Heart left ventricle (tissue), 16 donors: Measurements from ENCODE around the gene ABCB1. TPM values are rescaled to one million over a fixed set of nuclear protein-coding genes. Genes with fewer than 3 reads are reported as not detected.

Experiments
- ATAC-seq, 4 donors: fragments of 200-7000 bp; cut with Tn5 transposase; one replicate each; pipeline ENCODE4 v1.9.1; 2020 to 2022; ENCODE audit warnings: moderate library complexity in 4 of 4, mild to moderate bottlenecking in 3 of 4, moderate number of reproducible peaks in 1 of 4
- DNase-seq, 5 donors: peaks; one replicate each; pipeline ENCODE4 v3.0.0-alpha.2; 2020
- H3K27ac ChIP-seq, 12 donors: fragments of 200-600 bp; sonication (generic) in 4 of 12; one replicate each; pipeline versions ENCODE4 v1.5.0 to v1.8.0; 2016 to 2022; ENCODE audit warnings: mild to moderate bottlenecking in 2 of 12
- H3K27me3 ChIP-seq, 9 donors: fragments of 200-600 bp; sonication (generic) in 2 of 9; one replicate each; pipeline versions ENCODE4 v1.5.1 to v1.8.0; 2016 to 2022; ENCODE audit warnings: mild to moderate bottlenecking in 3 of 9
- H3K36me3 ChIP-seq, 9 donors: fragments of 200-600 bp; sonication (generic) in 2 of 9; one replicate each; pipeline versions ENCODE4 v1.5.0 to v1.8.0; 2018 to 2022; ENCODE audit warnings: mild to moderate bottlenecking in 2 of 9
- H3K4me1 ChIP-seq, 12 donors: fragments of 200-600 bp; sonication (generic) in 4 of 12; one replicate each; pipeline versions ENCODE4 v1.5.0 to v1.8.0; 2016 to 2022; ENCODE audit warnings: mild to moderate bottlenecking in 3 of 12
- H3K4me3 ChIP-seq, 12 donors: fragments of 200-600 bp; sonication (generic) in 4 of 12; one replicate each; pipeline versions ENCODE4 v1.5.0 to v1.8.0; 2017 to 2022; ENCODE audit warnings: mild to moderate bottlenecking in 9 of 12, moderate library complexity in 4 of 12
- H3K9me3 ChIP-seq, 12 donors: fragments of 200-600 bp; sonication (generic) in 4 of 12; one replicate each; pipeline versions ENCODE4 v1.5.0 to v1.8.0; 2016 to 2022; ENCODE audit warnings: mild to moderate bottlenecking in 1 of 12
- POLR2A ChIP-seq, 2 donors: fragments of 450-650 bp; IDR thresholded peaks; one replicate each; pipeline ENCODE4 v1.6.1; 2017; ENCODE audit warnings: antibody characterized with exemption in 2 of 2, mild to moderate bottlenecking in 2 of 2, moderate library complexity in 2 of 2
- WGBS, 4 donors: extraction: QIAGEN DNeasy Blood & Tissue Kit in 2 of 4; methylation state at CpG; one replicate each; pipeline versions ENCODE4 v1.1.5 to v1.1.7; 2013 to 2018; 5-methylcytosine and 5-hydroxymethylcytosine counted together
- intact Hi-C, 10 donors: fragments of 100-400 bp; cut with DNase I; formaldehyde crosslinking; loops; one replicate each; pipeline versions ENCODE4 v1.11.1 to v1.14.2; 2022
- polyA plus RNA-seq, 2 donors: library from polyadenylated mRNA; stranded (reverse); fragments of 200-250 nt; gene quantifications; one replicate each; pipeline ENCODE4 v1.2.3, GENCODE V29; 2013
- total RNA-seq, 9 donors: library from RNA; depleted of rRNA in 2 of 9; stranded (reverse); fragments of >200 nt in 2 of 9; fragmentation: NEBNext Ultra II Directional in 3 of 9; extraction: Animal tissue kit (Norgen Biotek cat#: 25700) in 3 of 9; gene quantifications; one replicate each; pipeline versions ENCODE4 v1.1.0 to v1.2.4, GENCODE V29; 2016 to 2023
- TF ChIP-seq, protein P1 (sequence below), 12 donors: fragments of 200-600 bp; sonication (generic) in 4 of 12; IDR thresholded peaks; one replicate each; pipeline versions ENCODE4 v1.5.0 to v1.8.0; 2018 to 2022; ENCODE audit warnings: antibody characterized with exemption in 12 of 12, mild to moderate bottlenecking in 5 of 12
- donor health status: ischemic (EF 13 %, LVEDD 7.1; RV severe dilation, severe dysfunction).
- donor health status: healthy with polysubstance abuse.
- donor health status: DM: no; HTN: yes; CAD: no.
- donor health status: DM: no; HTN: no; CAD: no.
- donor health status: ischemic (EF 25% LVEDD 6.9; RV normal size, moderate dysfunction).
- donor health status: ischemic (EF 25% LVEDD 5.7; RV mildly dilated, moderate dysfunction).
- donor health status: healthy.
- donor health status: DM: yes; HTN: yes; CAD: no.
- donor health status: ischemic (EF 35%, LVEDD 5.7; RV mildly dilated, moderate dysfunction).
- donor health status: nonischemic (EF 11% LVEDD 7.7; RV severe dilation, severe dysfunction).
- donor health status: DM: yes; HTN: yes; CAD: no.
- donor health status: PGD.
- donor health status: ischemic (EF 29% LVEDD 5.4; RV normal size, mild dysfunction).
- donor health status: nonischemic (EF 23%, LVEDD 6.1; RV moderate dilation, normal function).

The ABCB1 gene
- total and polyA plus RNA-seq, 11 donors = 0.82 to 9.2 (median 6.1) TPM

DNA sequence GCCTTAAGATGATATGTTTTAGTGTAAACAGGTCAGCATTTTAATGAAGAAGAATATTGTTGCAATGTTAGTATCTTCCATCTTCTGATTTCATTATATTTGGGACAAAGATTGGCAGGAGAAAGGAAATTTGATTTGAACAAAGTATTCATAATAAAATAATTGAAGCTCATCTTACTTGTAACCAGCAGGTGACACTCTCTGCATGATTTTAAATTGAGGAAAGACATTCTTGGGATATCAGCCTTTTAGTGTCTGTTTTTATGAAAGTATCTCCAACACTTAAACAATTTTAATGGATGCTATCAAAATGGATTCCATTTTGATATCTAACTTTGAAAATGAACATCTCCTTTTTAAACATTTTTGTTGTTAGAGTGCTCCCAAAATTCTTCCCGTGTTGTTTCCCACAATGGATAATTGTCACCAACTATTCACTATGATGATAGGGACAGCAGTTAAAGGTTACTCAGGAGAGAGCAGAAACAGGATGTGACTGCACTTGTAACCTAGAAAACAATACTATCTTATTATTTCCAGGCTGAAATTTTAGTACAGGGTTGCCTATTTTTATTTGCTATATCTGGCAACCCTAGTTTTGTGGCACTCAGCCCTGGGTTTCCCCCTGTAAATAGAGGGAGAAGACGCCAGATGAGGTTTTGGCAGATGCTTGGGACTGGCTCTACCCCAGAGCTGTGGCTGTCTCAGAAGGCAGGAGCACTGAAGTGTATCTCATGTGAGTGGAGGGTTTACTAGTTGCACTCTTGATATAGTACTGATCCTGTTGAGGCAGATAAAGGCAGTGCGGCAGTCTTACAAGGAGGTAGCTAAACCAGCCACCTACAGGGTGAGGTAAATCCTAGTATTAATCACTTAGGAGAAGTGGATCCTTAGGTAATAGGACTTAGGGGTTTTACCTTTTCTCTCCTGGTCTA is 94.2 kb downstream of the ABCB1 start:
- no peak overlapping the region for H3K4me3 ChIP-seq
- no peak for TF ChIP-seq POLR2A (IDR thresholded peaks at IDR 0.05)
- TF ChIP-seq, protein P1, sequence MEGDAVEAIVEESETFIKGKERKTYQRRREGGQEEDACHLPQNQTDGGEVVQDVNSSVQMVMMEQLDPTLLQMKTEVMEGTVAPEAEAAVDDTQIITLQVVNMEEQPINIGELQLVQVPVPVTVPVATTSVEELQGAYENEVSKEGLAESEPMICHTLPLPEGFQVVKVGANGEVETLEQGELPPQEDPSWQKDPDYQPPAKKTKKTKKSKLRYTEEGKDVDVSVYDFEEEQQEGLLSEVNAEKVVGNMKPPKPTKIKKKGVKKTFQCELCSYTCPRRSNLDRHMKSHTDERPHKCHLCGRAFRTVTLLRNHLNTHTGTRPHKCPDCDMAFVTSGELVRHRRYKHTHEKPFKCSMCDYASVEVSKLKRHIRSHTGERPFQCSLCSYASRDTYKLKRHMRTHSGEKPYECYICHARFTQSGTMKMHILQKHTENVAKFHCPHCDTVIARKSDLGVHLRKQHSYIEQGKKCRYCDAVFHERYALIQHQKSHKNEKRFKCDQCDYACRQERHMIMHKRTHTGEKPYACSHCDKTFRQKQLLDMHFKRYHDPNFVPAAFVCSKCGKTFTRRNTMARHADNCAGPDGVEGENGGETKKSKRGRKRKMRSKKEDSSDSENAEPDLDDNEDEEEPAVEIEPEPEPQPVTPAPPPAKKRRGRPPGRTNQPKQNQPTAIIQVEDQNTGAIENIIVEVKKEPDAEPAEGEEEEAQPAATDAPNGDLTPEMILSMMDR (IDR thresholded peaks at IDR 0.05) = peak in 11 of 12 donors; percentile 17 to 57 (median 38)
- H3K4me1 ChIP-seq = peaks cover 0 to 5% (median 0%) of the 10 kb centered on the region in 12 donors
- H3K27ac ChIP-seq = no peak overlapping the region
- WGBS, 4 donors = 33 to 43% (median 40%) methylated on average over 3 of the region's 3 CpGs
- H3K9me3 ChIP-seq = no peaks in the 10 kb centered on the region
- H3K36me3 ChIP-seq = peaks cover 0 to 6% (median 0%) of the 10 kb centered on the region in 9 donors
- H3K27me3 ChIP-seq = no peaks in the 10 kb centered on the region
- DNase-seq (no peak), ATAC-seq (peak in 1 of 4 donors; percentile 34)
- intact Hi-C loops = loop anchor here (2.0 to 10.0 kb wide), 7 partner anchors 32 to 661 kb away; partner anchors contain the start of gene ABCB4 (in 1 of the 10)

DNA sequence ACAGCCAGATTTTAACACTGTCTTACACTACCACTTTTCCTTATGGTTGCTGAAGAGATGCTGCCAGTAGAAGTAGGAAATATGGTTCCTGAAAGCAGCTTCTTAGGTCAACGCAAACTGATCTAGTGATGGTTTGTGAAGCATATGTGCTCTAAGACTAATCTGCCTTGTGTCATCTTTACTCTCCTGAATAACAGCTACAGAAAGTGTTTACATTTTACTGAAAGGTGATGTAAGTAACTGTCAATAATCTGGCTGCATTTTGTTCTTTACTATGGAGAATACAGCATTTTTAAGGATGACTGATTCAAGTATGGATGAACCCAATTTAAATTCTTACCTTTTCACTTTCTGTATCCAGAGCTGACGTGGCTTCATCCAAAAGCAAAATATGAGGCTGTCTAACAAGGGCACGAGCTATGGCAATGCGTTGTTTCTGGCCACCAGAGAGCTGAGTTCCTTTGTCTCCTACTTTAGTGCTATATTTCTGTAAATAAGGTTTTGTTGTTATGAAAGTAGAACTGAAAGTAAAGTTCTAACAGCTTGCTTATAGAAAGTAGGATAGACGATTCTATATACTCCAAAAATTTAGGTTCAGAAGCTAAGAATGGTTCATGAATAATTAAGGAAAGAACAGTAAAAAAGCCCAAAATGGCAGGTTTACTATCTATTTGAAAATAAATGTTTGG is 95.0 kb downstream of the ABCB1 start:
- TF ChIP-seq, protein P1 (IDR thresholded peaks at IDR 0.05) = no peak
- no peak for TF ChIP-seq POLR2A (IDR thresholded peaks at IDR 0.05)
- H3K27ac ChIP-seq = no peak overlapping the region
- DNase-seq (no peak), ATAC-seq (no peak)
- H3K9me3 ChIP-seq = no peaks in the 10 kb centered on the region
- intact Hi-C loops = loop anchor here (2.0 to 10.0 kb wide), 7 partner anchors 31 to 662 kb away; partner anchors contain the start of gene ABCB4 (in 1 of the 10)
- 76 to 85% (median 83%) methylated on average over 5 of the region's 5 CpGs for WGBS, 4 donors
- H3K4me1 ChIP-seq = peaks cover 0 to 5% (median 0%) of the 10 kb centered on the region in 12 donors
- no peak overlapping the region for H3K4me3 ChIP-seq
- H3K27me3 ChIP-seq = no peaks in the 10 kb centered on the region
- peaks cover 0 to 6% (median 0%) of the 10 kb centered on the region in 9 donors for H3K36me3 ChIP-seq

DNA sequence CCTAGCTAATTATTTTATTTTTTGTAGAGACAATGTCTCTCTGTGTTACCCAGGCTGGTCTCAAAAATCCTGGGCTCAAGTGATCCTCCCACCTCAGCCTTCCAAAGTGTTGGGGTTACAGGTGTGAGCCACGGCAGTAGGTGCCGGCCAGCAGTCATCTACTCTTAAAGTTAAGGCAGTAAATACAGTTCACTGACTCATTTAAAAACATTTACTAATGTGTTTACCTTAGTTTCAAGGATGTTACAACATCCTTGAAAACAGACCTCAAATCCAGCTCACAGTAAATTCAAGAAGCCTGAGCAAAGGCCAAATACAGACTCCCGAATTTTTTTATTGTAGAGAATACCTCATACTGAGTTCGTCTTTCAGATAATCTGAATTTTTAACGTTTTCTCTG is 95.6 kb downstream of the ABCB1 start:
- no peak for ATAC-seq
- TF ChIP-seq, protein P1 (IDR thresholded peaks at IDR 0.05) = no peak
- TF ChIP-seq POLR2A (IDR thresholded peaks at IDR 0.05) = no peak

DNA sequence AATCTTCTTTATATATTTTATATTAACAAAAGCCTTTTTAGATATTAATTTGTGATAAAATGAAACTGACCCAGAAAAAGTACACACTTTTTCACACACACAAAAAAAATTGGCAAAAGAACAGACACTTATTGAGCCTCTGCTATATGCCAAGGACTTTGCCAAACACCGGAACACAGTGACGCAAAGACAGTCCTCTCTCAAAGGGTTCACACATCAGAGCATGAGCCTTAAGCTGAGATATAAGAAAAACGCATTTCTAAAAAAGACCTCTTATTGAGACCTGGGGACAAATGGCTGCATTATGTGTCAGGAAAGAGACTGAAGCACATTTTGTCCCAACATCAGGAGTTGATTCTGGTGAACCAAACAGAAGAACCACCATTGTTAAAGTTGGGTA is 101.2 kb downstream of the ABCB1 start:
- DNase-seq (no peak), ATAC-seq (no peak)
- Histone ChIP-seq H3K4me3 (no peak overlapping the region), H3K27me3 (no peaks in the 10 kb centered on the region), H3K27ac (no peak overlapping the region), H3K36me3 (no peaks in the 10 kb centered on the region), H3K4me1 (no peaks in the 10 kb centered on the region), H3K9me3 (peaks cover 0 to 3% (median 0%) of the 10 kb centered on the region in 12 donors)
- TF ChIP-seq, protein P1 (IDR thresholded peaks at IDR 0.05) = no peak
- no peak for TF ChIP-seq POLR2A (IDR thresholded peaks at IDR 0.05)
- 88 to 95% (median 91%) methylated on average over 3 of the region's 3 CpGs for WGBS, 4 donors
- intact Hi-C loops = no loop called here

More for the DNA sequence above, 95.6 kb downstream of the ABCB1 start:
- Histone ChIP-seq H3K4me3 (no peak overlapping the region), H3K4me1 (peaks cover 0 to 5% (median 0%) of the 10 kb centered on the region in 12 donors), H3K9me3 (no peaks in the 10 kb centered on the region), H3K36me3 (peaks cover 0 to 6% (median 0%) of the 10 kb centered on the region in 9 donors), H3K27me3 (no peaks in the 10 kb centered on the region), H3K27ac (no peak overlapping the region)
- no peak for DNase-seq
- intact Hi-C loops = loop anchor here in 9 of 10 donors (5.0 to 10.0 kb wide), 6 partner anchors 193 to 662 kb away; no protein-coding TSS in a partner anchor
- WGBS, 4 donors = 86 to 90% (median 88%) methylated on average over 5 of the region's 5 CpGs
